Measurements from ENCODE around the gene PSTK. TPM values are rescaled to one million over a fixed set of nuclear protein-coding genes. Genes with fewer than 3 reads are reported as not detected.

PSTK gene
- total RNA-seq, 1 donor from 2014 or later, result 4.6 TPM

- no peak for DNase-seq (ENCODE audit: low read depth)
- TF ChIP-seq CTCF (conservative IDR thresholded peaks at IDR 0.05; ENCODE audit: low read depth, low read length), result no peak
- no peak overlapping the region for H3K4me3 ChIP-seq (ENCODE audit: low read depth, low read length)
Observed at GRCh38 chr10:122998934-122999333, 18.7 kb downstream of the PSTK start.

- no peak for DNase-seq (ENCODE audit: low read depth)
- TF ChIP-seq CTCF (conservative IDR thresholded peaks at IDR 0.05; ENCODE audit: low read depth, low read length), result no peak
- no peak overlapping the region for H3K4me3 ChIP-seq (ENCODE audit: low read depth, low read length)
Observed at GRCh38 chr10:122999347-122999746, 19.1 kb downstream of the PSTK start.

GRCh38 chr10:123000155-123000554 is 20.0 kb downstream of the PSTK start:
- DNase-seq (ENCODE audit: low read depth), result no peak
- H3K4me3 ChIP-seq (ENCODE audit: low read depth, low read length), result no peak overlapping the region
- TF ChIP-seq CTCF (conservative IDR thresholded peaks at IDR 0.05; ENCODE audit: low read depth, low read length), result no peak

- H3K4me3 ChIP-seq (ENCODE audit: low read depth, low read length), result no peak overlapping the region
- no peak for TF ChIP-seq CTCF (conservative IDR thresholded peaks at IDR 0.05; ENCODE audit: low read depth, low read length)
- no peak for DNase-seq (ENCODE audit: low read depth)
Observed at GRCh38 chr10:123001370-123001769, 21.2 kb downstream of the PSTK start.

GRCh38 chr10:123004298-123004697 is 24.1 kb downstream of the PSTK start:
- no peak overlapping the region for H3K4me3 ChIP-seq (ENCODE audit: low read depth, low read length)
- no peak for TF ChIP-seq CTCF (conservative IDR thresholded peaks at IDR 0.05; ENCODE audit: low read depth, low read length)
- no peak for DNase-seq (ENCODE audit: low read depth)

GRCh38 chr10:123007558-123008354 is 27.6 kb downstream of the PSTK start:
- no peak for DNase-seq (ENCODE audit: low read depth)
- TF ChIP-seq CTCF (conservative IDR thresholded peaks at IDR 0.05; ENCODE audit: low read depth, low read length), result no peak
- H3K4me3 ChIP-seq (ENCODE audit: low read depth, low read length), result peak overlapping the region; percentile 65

All from epithelial cell of proximal tubule (primary cell).